NB4 (cell line): ENCODE data around the gene APOBEC3C.
"Not testable (repeated sequence)": the region's sequence is repeated elsewhere in the genome, so short reads cannot be mapped to it uniquely, and the experiment has no call there.

Source experiments
- DNase-seq: peaks from one replicate; pipeline ENCODE4 v3.0.0; 2010; ENCODE audit warnings: low read depth
- H3K4me3 ChIP-seq: one replicate; pipeline ENCODE4 v1.5.1; 2011; ENCODE audit warnings: mild to moderate bottlenecking, low read depth, low read length, moderate library complexity
- MYC ChIP-seq: IDR thresholded peaks from 2 replicates; pipeline ENCODE4 v1.6.1; 2011; ENCODE audit warnings: low read depth, low read length
- POLR2A ChIP-seq: IDR thresholded peaks from 2 replicates; pipeline ENCODE4 v1.6.1; 2011; ENCODE audit warnings: mild to moderate bottlenecking; ENCODE audit not compliant: insufficient read length; ENCODE audit errors: extremely low read depth
- TF ChIP-seq, protein P1 (sequence below): IDR thresholded peaks from one replicate; pipeline ENCODE4 v1.5.1; 2012; ENCODE audit warnings: low read depth, low read length
- TF ChIP-seq, protein P2 (sequence below): IDR thresholded peaks from 2 replicates; pipeline ENCODE4 v1.6.1; 2011; ENCODE audit warnings: low read depth, low read length

The APOBEC3C gene

GRCh38 chr22:38981005-38981991 lies 32.8 kb upstream of the APOBEC3C start:
- TF ChIP-seq, protein P1, sequence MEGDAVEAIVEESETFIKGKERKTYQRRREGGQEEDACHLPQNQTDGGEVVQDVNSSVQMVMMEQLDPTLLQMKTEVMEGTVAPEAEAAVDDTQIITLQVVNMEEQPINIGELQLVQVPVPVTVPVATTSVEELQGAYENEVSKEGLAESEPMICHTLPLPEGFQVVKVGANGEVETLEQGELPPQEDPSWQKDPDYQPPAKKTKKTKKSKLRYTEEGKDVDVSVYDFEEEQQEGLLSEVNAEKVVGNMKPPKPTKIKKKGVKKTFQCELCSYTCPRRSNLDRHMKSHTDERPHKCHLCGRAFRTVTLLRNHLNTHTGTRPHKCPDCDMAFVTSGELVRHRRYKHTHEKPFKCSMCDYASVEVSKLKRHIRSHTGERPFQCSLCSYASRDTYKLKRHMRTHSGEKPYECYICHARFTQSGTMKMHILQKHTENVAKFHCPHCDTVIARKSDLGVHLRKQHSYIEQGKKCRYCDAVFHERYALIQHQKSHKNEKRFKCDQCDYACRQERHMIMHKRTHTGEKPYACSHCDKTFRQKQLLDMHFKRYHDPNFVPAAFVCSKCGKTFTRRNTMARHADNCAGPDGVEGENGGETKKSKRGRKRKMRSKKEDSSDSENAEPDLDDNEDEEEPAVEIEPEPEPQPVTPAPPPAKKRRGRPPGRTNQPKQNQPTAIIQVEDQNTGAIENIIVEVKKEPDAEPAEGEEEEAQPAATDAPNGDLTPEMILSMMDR, result peak; percentile 2
- no peak for TF ChIP-seq MYC
- H3K4me3 ChIP-seq, result no peak overlapping the region
- DNase-seq, result peak; percentile 19

GRCh38 chr22:38981992-38982927 lies 31.8 kb upstream of the APOBEC3C start, which contains the start of gene APOBEC3B:
TSS of gene APOBEC3B (plus strand) at chr22:38982347. CDS start at chr22:38982454, 107 bp downstream.
- DNase-seq, result peak; percentile 96
- TF ChIP-seq, protein P2, sequence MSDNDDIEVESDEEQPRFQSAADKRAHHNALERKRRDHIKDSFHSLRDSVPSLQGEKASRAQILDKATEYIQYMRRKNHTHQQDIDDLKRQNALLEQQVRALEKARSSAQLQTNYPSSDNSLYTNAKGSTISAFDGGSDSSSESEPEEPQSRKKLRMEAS, result no peak; the same call in 1 of the 2 replicates
- no peak for TF ChIP-seq POLR2A
- TF ChIP-seq, protein P1, result no peak
- TF ChIP-seq MYC, result 0 out of 2 replicates have a peak, but pooled peaks have one; percentile 24
- peak within 1 kb of the TSS; percentile 60 for H3K4me3 ChIP-seq

DNA sequence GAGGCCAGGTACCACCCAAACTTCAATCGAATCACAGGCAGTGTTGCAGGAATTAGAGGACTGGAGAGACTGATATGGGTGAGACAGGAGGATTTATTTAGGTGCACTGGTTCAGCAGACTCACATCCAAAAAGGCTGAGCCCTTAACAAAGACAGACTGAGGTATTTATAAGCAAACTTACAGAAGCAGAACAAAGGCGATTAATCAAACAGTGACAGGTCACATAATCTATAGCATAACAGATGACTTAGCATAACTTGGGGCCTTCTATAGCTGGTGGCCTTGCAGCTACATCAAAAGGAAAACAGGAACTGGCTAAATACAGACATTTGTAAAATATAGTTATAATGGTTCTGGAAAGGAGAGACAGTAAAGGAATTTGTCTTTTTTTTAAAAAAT lies 29.8 kb upstream of the APOBEC3C start:
- no peak overlapping the region for H3K4me3 ChIP-seq
- TF ChIP-seq, protein P1, result no peak
- TF ChIP-seq, protein P2, result no peak
- no peak for TF ChIP-seq POLR2A
- TF ChIP-seq MYC, result no peak
- DNase-seq, result no peak

- H3K4me3 ChIP-seq, result not testable (repeated sequence)
- DNase-seq, result peak; percentile 24
Observed at GRCh38 chr22:38984784-38985757, 29.0 kb upstream of the APOBEC3C start.

DNA sequence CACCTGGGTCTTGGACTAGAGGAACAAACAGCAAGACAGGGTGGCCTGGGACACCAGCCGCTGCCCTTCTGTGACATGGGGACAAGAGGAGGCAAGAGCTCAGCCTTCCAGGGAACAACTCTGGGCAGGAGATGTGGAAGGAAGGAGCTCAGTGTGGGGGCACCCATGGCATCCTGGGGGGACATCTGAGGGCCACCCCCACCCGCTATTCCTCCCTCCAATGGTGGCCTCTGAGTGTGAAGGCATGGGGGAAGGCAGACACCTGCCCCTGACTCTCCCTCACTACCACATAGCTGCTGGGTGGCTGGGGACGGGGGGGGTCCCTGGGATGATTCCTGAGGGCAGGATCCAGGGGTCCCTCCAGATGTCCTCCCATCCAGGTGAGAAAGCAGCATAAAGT lies 27.4 kb upstream of the APOBEC3C start:
- no peak for DNase-seq
- H3K4me3 ChIP-seq, result no peak overlapping the region
- TF ChIP-seq, protein P1, result no peak
- TF ChIP-seq MYC (no peak), POLR2A (no peak)
- TF ChIP-seq, protein P2, result no peak
